Stimulated activated CD8-positive, alpha-beta memory T cell treated with anti-CD3 and anti-CD28 coated beads, Interleukin-12 subunit alpha, Interleukin-12 subunit beta, amount 100 ng/mL, for 1 hour (primary cell): Measurements from ENCODE around the gene CBLC.

Source experiments
- DNase-seq: peaks from one replicate; pipeline ENCODE4 v3.0.0-alpha.2; 2020; ENCODE audit warnings: low read depth

CBLC gene

DNA sequence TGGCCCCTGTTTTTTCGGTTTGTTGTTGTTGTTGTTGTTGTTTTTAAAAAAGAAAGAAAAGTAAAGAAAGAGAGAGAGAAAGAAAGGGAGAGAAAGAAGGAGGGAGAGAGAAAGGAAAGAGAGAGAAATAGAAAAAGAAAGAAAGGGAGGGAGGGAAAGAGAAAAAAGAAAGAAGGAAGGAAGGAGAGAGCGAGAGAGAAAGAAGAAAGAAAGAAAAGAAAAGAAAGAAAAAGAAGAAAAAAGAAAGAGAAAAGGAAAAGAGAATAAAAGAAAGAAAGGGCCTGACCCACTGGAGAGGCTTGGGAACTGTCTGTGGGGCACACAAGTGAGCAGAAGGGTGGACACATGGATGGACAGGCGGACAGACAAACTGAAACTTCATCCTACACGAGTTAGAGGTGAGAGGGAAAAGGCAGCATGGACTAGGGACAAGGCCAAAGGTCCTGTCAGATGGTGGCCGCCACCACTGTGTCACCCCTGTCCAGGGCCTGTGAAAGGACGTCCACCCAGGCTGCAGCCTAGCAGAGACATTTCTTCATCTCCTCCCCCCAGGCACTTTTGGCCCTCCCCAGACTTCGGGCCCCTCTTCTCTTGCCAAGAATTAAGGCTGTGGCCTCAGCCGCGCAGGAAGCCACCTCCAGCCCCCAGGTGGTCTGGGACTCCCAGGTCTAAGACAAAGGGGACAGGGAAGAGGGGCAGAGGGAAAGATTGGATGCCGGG, 22.1 kb downstream of the CBLC start:
- no peak for DNase-seq

DNA sequence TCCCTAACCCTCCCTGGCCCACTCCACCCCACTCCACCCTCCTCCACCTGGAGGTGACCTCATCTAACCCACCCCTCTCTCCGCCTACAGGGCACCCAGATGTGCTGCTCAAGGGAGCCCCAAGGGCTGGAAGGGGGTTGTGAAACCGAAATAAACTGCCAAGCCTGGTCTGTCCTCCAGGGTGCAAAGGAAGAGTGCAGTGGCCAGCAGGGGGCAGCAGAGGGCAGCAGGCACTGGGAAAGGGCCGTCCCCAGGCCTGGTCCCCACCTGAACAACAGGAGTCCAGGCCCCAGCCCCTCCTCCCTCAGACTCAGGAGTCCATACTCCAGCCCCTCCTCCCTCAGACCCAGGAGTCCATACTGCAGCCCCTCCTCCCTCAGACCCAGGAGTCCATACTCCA, 22.8 kb downstream of the CBLC start:
- peak; percentile 69 for DNase-seq

DNA sequence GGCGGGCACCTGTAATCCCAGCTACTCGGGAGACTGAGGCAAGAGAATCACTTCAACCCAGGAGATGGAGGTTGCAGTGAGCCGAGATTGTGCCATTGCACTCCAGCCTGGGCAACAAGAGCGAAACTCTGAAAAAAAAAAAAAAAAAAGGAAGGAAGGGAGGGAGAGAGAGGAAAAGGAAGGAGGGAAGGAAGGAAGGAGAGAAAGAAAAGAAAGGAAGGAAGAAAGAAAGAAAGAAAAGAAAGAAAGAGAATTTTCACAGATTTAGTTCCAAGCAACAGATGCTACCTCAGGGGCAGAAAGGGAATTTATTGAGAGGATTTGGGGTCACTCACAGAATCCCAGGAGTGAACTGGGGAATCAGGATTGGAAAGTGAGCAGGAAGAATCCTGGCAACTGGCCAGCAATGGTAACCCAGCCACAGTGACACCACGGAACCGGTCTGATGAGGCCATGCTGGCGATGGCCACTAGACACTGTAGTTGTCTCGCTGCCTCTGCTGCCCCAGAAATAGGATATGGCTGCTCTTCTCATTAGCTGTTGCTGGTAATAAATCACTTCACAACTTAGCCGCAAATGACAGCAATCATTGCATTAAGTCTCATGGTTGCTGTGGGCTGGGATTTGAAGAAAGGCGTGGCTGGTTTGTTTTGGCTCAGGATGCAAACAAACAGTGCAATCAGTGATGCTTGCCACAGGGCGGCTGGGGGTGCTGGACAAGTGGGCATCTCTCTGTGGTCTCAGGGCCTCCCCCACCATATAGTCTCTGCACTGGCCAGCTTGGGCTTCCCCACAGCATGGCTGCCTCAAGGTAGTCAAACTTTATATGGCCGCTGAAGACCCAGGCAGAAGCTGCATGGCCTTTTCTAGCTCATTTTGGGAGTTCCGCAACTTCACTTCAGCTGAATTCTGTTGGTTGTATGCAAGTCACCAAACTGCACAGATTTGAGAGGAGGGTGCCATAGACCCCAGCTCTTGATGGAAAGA, 26.0 kb downstream of the CBLC start:
- no peak for DNase-seq

DNA sequence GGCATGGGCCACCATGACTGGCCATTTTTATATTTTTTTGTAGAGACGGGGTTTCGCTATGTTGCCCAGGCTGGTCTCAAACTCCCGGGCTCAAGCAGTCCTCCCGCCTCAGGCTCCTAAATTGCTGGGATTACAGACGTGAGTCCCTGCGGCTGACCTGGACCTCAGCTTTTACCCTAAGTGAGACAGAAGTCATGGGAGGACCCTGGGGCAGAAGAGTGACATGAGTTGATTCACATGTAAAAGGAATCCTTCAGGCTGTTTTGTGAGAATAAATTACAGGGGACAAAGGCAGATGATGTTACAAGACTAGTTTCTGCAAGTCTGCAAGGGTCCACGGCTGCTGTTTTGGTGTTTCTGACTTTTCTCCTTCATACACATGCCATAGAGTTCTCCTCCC, 28.6 kb downstream of the CBLC start:
- DNase-seq = no peak

DNA sequence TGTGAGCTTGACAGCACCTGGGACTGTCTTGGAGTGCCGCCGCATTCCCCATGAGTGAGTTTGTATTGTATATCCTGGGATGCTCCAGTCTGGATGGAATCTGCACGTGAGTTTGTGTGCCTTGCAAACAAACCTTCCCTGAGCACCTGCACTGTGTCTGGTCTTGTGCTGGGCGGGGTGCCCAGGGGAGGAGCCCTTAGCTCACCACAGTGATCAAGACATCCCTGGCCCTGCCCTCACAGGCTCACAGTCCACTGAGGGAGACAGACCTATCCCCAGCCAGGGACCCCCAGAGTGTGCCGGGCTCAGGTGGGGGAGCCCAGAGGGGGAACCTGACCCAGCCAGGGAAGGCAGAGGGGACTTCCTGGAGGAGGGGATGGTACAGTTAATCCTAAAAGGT, 29.5 kb downstream of the CBLC start:
- no peak for DNase-seq

DNA sequence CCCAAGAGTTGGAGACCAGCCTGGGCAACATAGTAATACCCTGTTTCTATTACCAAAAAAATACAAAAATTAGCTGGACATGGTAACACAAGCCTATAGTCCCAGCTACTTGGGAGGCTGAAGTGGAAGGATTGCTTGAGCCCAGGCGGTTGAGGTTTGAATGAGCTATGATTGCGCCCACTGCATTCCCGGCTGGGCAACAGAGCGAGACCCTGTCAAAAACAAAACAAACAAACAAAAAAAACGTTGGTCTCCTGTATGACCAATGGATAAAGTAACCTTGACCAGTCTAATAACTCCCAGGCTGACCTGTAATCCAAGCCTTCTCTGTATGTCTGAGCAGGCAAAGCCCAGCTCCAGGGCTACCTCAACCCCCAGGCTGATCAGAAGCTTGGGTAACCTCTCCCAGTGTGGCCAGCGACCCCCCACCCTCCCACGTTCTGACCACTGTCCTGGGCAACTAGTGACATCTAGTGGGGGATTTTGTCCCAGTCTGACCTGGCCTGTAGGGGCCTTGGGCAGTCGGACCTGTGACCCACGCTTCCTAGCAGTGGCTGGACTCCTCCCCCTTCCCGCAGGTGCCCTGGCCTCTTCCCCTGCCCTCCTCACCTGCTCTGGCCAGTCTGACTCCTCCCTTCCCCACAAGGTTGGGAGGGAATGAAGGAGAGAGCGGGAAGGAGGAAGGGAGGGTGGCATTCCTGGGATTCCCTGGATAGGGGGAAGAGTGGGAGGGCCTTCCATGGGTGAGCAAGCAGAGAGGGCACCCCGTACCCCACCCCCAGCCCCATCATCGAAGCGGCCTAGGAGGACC, 30.2 kb downstream of the CBLC start:
- no peak for DNase-seq

DNA sequence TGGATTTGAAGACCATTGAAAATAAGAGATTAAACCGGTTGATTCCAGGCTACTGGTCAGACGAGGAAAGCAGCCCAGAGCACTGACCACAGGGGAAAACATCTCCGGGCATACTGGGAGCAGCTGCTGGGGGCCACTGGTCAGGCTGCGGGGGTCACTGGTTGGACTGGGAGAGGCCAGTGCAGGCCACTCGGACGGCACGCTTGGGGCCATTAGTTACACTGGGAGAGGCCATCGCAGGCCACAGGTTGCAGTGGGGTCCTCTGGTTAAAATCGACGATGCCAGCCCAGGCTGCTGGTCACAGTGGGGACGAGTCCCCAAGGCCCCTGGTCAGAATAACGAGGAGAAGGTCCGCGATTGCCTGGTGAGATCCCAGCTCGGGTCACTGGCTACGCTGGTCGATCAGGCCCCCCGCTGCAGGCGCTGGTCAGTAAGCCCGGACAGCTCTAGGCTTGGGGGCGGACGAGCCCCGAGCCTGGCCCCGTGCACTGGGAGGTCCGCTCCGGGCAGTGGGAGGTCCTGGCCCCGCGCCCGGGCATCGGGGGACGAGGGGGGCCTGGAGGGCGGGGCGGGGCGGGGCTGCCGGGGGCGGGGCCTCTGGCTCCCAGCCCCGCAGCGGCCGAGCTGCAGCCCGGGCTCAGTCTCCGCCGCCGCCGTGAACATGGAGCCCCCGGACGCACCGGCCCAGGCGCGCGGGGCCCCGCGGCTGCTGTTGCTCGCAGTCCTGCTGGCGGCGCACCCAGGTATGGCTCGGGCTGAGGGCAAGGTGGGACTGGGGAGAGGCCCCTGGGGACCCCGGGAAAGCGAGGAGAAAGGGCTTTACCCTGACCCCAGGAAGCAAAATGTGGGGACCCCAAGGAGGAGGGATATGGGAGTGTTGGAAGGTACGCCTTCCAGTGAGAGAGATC, 31.0 kb downstream of the CBLC start, which contains the start of gene BCAM:
Gene BCAM, plus strand, starts transcription at position 641 of the 909 bp plus-strand sequence. Its CDS starts 22 bp downstream, at position 663.
- DNase-seq = no peak

DNA sequence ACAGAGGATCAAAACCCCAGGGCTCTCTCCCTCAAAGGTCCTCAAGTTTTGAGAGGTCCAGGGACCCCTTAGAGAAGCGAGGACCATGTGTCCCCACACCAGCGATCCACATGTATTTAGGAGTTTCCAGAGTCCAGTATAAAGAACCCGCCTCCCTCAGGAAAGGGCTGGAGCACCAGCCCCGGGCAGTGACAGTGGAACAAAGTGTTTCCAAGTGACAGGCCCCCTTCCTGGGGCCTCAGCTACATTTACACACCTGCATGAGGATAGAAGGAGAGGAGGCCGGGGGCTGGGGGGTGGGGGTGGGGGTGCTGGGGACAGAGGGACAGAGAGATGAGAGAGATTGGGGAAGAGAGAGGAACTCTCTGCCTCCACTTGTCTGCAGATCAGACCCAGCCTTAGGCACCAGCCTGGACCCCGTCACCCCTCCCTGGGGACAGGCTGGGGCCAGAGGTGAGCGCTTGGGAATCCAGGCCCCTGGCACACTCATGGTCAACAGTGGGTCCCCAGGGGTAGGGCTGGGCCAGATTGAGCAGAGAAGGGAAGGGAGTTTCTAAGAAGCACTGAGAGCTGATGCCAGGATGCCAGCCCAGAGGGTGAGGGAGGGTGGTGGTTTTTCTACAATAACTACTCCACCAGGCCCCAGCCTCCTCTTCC, 32.0 kb downstream of the CBLC start:
- DNase-seq = no peak

DNA sequence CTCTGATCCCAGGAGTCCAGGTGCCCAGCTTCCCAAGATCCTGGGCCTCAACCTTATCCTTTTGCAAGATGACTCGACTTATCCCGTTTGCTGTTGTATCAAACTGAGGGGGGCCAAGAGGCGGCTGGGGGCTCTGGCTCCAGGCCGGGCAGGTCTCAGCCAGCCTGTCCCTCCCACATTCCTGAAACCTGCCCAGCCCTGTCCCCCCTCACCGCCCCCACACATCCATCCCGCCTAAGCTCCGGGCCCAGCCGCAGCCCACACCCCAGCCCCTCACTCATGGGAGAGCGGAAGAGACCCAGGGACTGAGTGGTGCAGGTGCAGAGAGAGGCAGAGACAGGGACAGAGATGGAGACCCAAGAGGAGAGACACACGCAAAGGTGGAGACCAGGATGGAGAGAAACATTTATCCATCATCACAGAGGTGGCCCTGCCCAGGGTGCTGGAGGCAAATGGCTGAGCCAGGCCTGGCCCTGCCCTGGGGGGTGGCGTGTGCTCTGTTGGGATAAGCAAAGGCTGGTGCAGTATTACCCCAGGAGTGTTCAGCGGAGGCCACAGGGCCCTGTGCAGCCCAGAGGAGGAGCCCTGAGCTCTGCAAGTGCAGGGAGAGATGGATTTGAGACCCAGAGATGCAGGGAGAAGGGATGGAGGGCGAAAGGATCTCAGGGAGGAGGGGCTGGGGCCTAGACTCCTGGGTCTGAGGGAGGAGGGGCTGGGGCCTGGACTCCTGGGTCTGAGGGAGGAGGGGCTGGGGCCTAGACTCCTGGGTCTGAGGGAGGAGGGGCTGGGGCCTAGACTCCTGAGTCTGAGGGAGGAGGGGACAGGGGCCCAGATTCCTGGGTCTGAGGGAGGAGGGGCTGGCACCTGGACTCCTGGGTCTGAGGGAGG, 32.8 kb downstream of the CBLC start:
- DNase-seq = no peak

DNA sequence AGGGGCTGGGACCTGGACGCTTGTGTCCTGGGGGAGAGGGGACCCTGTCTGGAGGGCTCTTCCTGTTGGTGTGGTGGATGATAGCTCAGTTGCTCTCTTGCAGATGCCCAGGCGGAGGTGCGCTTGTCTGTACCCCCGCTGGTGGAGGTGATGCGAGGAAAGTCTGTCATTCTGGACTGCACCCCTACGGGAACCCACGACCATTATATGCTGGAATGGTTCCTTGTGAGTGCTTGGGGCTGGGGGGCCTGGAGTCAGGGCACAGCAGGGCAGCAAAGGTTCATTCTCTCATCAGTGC, 33.4 kb downstream of the CBLC start:
- no peak for DNase-seq

DNA sequence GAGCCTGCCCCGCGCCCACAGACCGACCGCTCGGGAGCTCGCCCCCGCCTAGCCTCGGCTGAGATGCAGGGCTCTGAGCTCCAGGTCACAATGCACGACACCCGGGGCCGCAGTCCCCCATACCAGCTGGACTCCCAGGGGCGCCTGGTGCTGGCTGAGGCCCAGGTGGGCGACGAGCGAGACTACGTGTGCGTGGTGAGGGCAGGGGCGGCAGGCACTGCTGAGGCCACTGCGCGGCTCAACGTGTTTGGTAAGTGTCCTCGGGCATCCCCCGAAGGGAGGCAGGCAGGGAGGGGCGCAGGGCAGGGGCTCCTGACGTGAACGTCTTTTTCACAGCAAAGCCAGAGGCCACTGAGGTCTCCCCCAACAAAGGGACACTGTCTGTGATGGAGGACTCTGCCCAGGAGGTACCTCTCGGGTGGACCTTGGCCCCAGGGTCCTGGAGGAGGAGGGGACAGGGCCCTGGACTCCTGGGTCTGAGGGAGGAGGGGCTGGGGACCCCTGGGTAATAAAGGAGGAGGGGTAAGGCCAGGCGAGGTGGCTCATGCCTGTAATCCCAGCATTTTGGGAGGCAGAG, 34.5 kb downstream of the CBLC start:
- no peak for DNase-seq

DNA sequence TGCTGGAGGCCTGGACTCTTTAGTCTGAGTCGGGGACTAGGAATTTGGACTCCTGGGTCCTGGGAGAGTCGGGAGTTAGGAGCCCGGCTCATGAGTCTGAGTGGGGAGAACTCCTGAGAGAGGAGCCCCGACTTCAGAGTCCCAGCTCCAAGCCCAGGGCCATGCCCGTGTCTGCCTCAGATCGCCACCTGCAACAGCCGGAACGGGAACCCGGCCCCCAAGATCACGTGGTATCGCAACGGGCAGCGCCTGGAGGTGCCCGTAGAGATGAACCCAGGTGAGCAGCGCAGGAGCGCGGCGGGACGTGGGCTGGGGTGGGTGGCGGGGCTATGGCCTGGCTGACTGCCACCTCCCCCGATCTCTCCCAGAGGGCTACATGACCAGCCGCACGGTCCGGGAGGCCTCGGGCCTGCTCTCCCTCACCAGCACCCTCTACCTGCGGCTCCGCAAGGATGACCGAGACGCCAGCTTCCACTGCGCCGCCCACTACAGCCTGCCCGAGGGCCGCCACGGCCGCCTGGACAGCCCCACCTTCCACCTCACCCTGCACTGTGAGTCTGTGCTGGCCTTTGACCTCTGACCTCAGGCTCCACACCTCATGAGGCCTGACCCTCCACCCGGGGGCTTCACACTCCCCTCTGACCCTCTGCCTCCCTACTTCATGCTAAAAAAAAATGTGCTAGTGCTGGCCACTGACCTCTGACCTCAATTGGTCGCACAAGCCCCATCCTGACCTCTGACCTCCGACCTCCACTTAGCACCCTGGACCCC, 35.6 kb downstream of the CBLC start:
- DNase-seq = no peak

DNA sequence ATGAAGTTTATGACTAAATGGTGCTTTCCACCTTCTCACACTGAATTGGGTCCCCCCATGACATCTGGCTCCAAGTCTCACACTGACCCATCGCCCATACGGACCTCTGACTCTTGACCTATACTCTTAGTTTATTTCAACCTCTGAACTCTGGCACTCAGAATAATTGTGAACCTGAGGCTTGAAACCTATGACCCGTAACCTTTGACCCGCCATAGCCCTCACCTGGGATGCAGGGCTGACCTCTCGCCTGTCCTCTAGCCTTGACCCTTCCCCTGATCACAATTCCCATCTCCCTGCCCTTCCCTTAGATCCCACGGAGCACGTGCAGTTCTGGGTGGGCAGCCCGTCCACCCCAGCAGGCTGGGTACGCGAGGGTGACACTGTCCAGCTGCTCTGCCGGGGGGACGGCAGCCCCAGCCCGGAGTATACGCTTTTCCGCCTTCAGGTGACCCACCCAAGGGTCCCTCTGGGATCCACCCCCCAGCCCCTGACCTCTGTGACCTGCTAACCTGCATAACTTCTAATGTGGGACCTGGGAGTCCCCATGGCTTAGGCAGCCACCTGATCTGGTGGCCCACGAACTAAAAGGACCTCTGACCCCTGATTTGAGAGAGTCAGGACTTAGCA, 36.3 kb downstream of the CBLC start:
- no peak for DNase-seq

DNA sequence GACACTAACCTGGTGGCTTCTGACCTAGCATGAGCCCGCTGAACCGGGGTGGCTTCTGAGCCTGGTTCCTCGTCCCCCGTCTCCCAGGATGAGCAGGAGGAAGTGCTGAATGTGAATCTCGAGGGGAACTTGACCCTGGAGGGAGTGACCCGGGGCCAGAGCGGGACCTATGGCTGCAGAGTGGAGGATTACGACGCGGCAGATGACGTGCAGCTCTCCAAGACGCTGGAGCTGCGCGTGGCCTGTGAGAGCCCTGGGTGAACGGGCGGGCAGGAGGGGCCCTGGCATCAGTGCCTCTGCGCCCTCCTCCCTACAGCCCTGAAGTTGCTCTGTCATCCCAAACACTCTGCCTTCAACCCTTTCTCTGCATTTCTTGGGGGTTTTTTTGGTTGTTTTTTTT, 36.8 kb downstream of the CBLC start:
- no peak for DNase-seq

DNA sequence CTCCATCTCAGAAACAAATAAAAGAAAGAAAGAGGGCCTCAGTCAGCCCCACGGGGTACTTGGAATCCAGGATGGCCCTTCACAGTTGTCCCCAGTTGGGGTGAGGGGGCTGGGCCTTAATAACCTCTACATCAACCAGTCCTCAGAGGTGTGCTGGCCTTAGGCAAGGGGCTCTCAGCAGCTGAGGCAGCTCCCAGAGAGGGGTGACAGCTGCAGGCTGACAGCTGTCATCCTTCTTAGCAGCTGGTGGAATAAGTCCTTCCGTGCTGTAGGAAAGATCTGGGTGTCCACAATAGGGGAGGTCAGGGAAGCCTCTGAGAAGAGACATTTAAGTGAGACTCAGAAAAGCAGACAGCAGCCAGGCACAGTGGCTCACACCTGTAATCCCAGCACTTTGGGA, 38.6 kb downstream of the CBLC start:
- DNase-seq = no peak

DNA sequence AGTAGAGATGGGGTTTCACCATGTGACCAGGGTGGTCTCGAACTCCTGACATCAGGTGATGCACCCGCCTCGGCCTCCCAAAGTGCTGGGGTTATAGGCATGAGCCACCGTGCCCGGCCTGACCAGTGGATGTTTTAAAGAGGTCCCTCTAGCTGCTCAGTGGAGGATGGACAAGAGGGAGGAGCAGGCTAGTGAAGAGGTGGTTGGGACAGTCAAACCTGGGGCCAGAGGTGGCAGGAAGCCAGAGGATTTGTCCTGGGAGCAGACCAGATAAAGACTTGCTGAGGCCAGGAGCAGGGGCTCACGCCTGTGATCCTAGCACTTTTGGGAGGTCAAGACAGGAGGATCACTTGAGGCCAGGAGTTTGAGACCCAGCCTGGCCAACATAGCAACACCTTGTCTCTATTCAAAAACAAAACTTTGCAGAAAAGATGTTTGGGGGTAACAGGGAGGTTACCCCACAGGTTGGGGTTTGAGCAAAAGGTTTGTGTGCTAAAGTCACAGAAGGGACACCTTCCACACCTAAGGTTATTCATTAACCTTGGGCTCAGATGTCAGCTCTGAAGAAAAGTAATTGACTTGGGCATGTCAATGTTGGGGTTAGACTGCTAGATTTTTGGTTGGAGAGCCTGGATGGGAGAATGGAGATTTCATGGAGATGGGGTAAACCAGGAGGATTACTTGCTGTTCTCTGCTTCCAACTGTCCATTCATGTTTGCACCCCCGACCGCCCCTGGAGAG, 40.2 kb downstream of the CBLC start:
- DNase-seq = no peak

DNA sequence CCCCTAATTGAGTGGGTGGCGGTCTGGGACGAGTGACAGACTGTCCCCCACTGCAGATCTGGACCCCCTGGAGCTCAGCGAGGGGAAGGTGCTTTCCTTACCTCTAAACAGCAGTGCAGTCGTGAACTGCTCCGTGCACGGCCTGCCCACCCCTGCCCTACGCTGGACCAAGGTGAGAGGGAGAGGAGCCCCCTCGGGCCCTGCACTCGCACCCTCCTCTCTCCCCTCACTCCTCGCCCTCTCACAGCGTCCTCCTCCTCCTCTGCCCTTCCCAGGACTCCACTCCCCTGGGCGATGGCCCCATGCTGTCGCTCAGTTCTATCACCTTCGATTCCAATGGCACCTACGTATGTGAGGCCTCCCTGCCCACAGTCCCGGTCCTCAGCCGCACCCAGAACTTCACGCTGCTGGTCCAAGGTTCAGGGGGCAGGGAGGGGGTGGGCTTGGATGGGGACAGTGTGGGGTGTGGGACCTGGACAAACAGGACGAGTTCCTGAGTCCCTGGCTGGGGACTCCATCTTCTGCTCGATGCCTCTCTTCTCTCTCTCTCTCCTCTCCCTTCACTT, 40.9 kb downstream of the CBLC start:
- no peak for DNase-seq
